HCT116 (cell line): ENCODE measurements around the gene MRPL1. TPM values are rescaled to one million over a fixed set of nuclear protein-coding genes. Genes with fewer than 3 reads are reported as not detected.

ENCODE experiments used
- ATAC-seq: fragments of 200-7000 bp; cut with Tn5 transposase; 2 replicates; pipeline ENCODE4 v1.9.1; 2020; ENCODE audit warnings: mild to moderate bottlenecking, moderate library complexity
- BruUV-seq: library from RNA; stranded (reverse); fragments of 400-500 nt; replicated peaks from 2 replicates; lab custom pipeline; 2021; lab: Mats Ljungman, UMichigan
- CTCF ChIA-PET: fragments of 300-600 bp; sonication (Branson Sonifier 250); formaldehyde crosslinking; loops from one replicate; lab custom pipeline; 2021; ENCODE audit warnings: antibody characterized with exemption; lab: Charles Lee
- POLR2A ChIA-PET: fragments of 300-600, 350-600 bp; sonication (Branson Sonifier 250); formaldehyde crosslinking; loops from one replicate; lab custom pipeline; 2021; ENCODE audit warnings: antibody characterized with exemption; lab: Charles Lee
- RAD21 ChIA-PET, 2 experiments: fragments of 300-600 bp; sonication (Branson Sonifier 250); formaldehyde crosslinking; loops; one replicate each; lab custom pipeline; 2023; ENCODE audit warnings: low total read pairs in 2 of 2; ENCODE audit not compliant: uncharacterized antibody in 2 of 2, unreplicated experiment in 2 of 2, low non-redundant PET in 1 of 2; lab: Charles Lee
- DNase-seq: peaks from one replicate; pipeline ENCODE4 v3.0.0-alpha.2; 2010; ENCODE audit warnings: low read depth, low spot score
- H2AFZ ChIP-seq: fragments of 200-600 bp; shearing (Covaris generic), sonication (generic); 2 replicates; pipeline ENCODE4 v1.6.1; 2017; ENCODE audit warnings: low read depth, mixed run types, mixed read lengths, antibody characterized with exemption, low read length; ENCODE audit not compliant: poor library complexity, severe bottlenecking
- H3K27ac ChIP-seq: 2 replicates; pipeline ENCODE4 v1.5.1; 2012; ENCODE audit warnings: low read depth, low read length
- H3K27me3 ChIP-seq: fragments of 200-600 bp; sonication (generic); 2 replicates; pipeline ENCODE4 v1.6.1; 2016; ENCODE audit warnings: mixed run types, low read length, mixed read lengths; ENCODE audit not compliant: insufficient read depth
- H3K36me3 ChIP-seq, 2 experiments: fragments of 200-500 bp in 1 of 2; fragments of 200-600 bp in 1 of 2; sonication (Bioruptor generic) in 1 of 2; sonication (generic) in 1 of 2; 2 replicates each; pipeline versions ENCODE4 v1.5.1 to v1.6.1; 2014 to 2016; ENCODE audit warnings: low read length in 2 of 2, inconsistent platforms in 1 of 2, mixed read lengths in 1 of 2, mixed run types in 1 of 2; ENCODE audit not compliant: insufficient read depth in 2 of 2, control insufficient read depth in 1 of 2
- H3K4me1 ChIP-seq, 2 experiments: fragments of 200-600 bp in 1 of 2; sonication (generic) in 1 of 2; 2 replicates each; pipeline versions ENCODE4 v1.5.1 to v1.6.1; 2012 to 2017; ENCODE audit warnings: low read length in 2 of 2, inconsistent platforms in 1 of 2, mild to moderate bottlenecking in 1 of 2, mixed read lengths in 1 of 2, mixed run types in 1 of 2, moderate library complexity in 1 of 2; ENCODE audit not compliant: insufficient read depth in 2 of 2, control insufficient read depth in 1 of 2
- H3K4me2 ChIP-seq: fragments of 200-600 bp; sonication (generic); 2 replicates; pipeline ENCODE4 v1.6.1; 2017; ENCODE audit warnings: mixed run types, low read length, mixed read lengths
- H3K4me3 ChIP-seq, 2 experiments: fragments of 200-600 bp in 1 of 2; sonication (generic) in 1 of 2; replicated peaks in 1 of 2; 2 replicates each; pipeline ENCODE4 v1.5.1; 2011 to 2016; ENCODE audit warnings: low read length in 2 of 2, control low read depth in 1 of 2, low read depth in 1 of 2, mild to moderate bottlenecking in 1 of 2, mixed read lengths in 1 of 2, mixed run types in 1 of 2
- H3K79me2 ChIP-seq: fragments of 200-600 bp; sonication (generic); 2 replicates; pipeline ENCODE4 v1.6.1; 2017; ENCODE audit warnings: mild to moderate bottlenecking, mixed run types, low read length, moderate library complexity, mixed read lengths; ENCODE audit not compliant: insufficient read depth
- H3K9ac ChIP-seq: fragments of 200-600 bp; sonication (generic); 2 replicates; pipeline ENCODE4 v1.6.1; 2016; ENCODE audit warnings: low read length, mixed read lengths
- H3K9me2 ChIP-seq: fragments of 200-600 bp; sonication (generic), shearing (Covaris generic); 2 replicates; pipeline ENCODE4 v1.6.1; 2017; ENCODE audit warnings: mixed run types, mild to moderate bottlenecking, moderate library complexity; ENCODE audit not compliant: insufficient read depth
- H3K9me3 ChIP-seq, 2 experiments: fragments of 200-500 bp in 1 of 2; fragments of 200-600 bp in 1 of 2; sonication (Bioruptor generic) in 1 of 2; sonication (generic) in 1 of 2; 2 replicates each; pipeline ENCODE4 v1.6.1; 2014 to 2017; ENCODE audit warnings: low read length in 2 of 2, mixed read lengths in 2 of 2, inconsistent platforms in 1 of 2, low read depth in 1 of 2, mild to moderate bottlenecking in 1 of 2, mixed run types in 1 of 2, moderate library complexity in 1 of 2; ENCODE audit not compliant: control insufficient read depth in 1 of 2, insufficient read depth in 1 of 2
- H4K20me1 ChIP-seq: fragments of 200-600 bp; sonication (generic), shearing (Covaris generic); 2 replicates; pipeline ENCODE4 v1.6.1; 2017; ENCODE audit warnings: mixed run types, mild to moderate bottlenecking, moderate library complexity; ENCODE audit not compliant: insufficient read depth
- ATF3 ChIP-seq: IDR thresholded peaks from 2 replicates; pipeline ENCODE4 v1.6.1; 2012
- CBX3 ChIP-seq: IDR thresholded peaks from 2 replicates; pipeline ENCODE4 v1.6.1; 2012; ENCODE audit warnings: low read depth
- CEBPB ChIP-seq: IDR thresholded peaks from 2 replicates; pipeline ENCODE4 v1.6.1; 2012; ENCODE audit warnings: low read depth
- EZH2 ChIP-seq: fragments of 200-600 bp; sonication (generic); IDR thresholded peaks from 2 replicates; pipeline ENCODE4 v1.6.1; 2017; ENCODE audit warnings: antibody characterized with exemption, mixed run types
- EZH2phosphoT487 ChIP-seq: fragments of 200-600 bp; IDR thresholded peaks from 2 replicates; pipeline ENCODE4 v1.6.1; 2018; ENCODE audit warnings: antibody characterized with exemption, borderline replicate concordance
- MAX ChIP-seq: IDR thresholded peaks from 2 replicates; pipeline ENCODE4 v1.6.1; 2012
- POLR2A ChIP-seq: IDR thresholded peaks from 2 replicates; pipeline ENCODE4 v1.7.0; 2011; ENCODE audit warnings: borderline replicate concordance; ENCODE audit not compliant: insufficient read depth, insufficient read length; ENCODE audit errors: extremely low read depth
- POLR2AphosphoS5 ChIP-seq: IDR thresholded peaks from 2 replicates; pipeline ENCODE4 v1.6.1; 2011; ENCODE audit warnings: mild to moderate bottlenecking, low read depth, low read length, moderate library complexity
- RAD21 ChIP-seq: IDR thresholded peaks from 2 replicates; pipeline ENCODE4 v1.6.1; 2012; ENCODE audit warnings: low read depth, mild to moderate bottlenecking
- REST ChIP-seq: IDR thresholded peaks from 2 replicates; pipeline ENCODE4 v1.6.1; 2012; ENCODE audit warnings: low read depth
- SIN3A ChIP-seq: IDR thresholded peaks from 2 replicates; pipeline ENCODE4 v1.6.1; 2012; ENCODE audit warnings: low read depth
- SRF ChIP-seq: IDR thresholded peaks from 2 replicates; pipeline ENCODE4 v1.6.1; 2012; ENCODE audit warnings: low read depth
- YY1 ChIP-seq: IDR thresholded peaks from 2 replicates; pipeline ENCODE4 v1.6.1; 2011; ENCODE audit warnings: low read length, low read depth, moderate library complexity, mild to moderate bottlenecking; ENCODE audit not compliant: insufficient replicate concordance; ENCODE audit errors: extremely low read depth
- ZNF274 ChIP-seq: fragments of 200-500 bp; sonication (Bioruptor generic); IDR thresholded peaks from 2 replicates; pipeline ENCODE4 v1.6.1; 2014; ENCODE audit warnings: mild to moderate bottlenecking, low read depth, low read length, inconsistent platforms
- intact Hi-C: fragments of 100-400 bp; cut with micrococcal nuclease; formaldehyde crosslinking; loops from 2 replicates; pipeline ENCODE4 v1.10.0; 2022
- total RNA-seq: library from RNA; stranded (reverse); gene quantifications from one replicate; pipeline ENCODE4 v1.2.1, GENCODE V29; 2021; ENCODE audit not compliant: unreplicated experiment

The MRPL1 gene
- total RNA-seq, 1 experiment from 2014 or later: 54.9 TPM

- POLR2A ChIA-PET: no interaction called here
- TF ChIP-seq ZNF274 (no peak), CBX3 (no peak), SRF (no peak)
- no TSS peak for BruUV-seq
- Histone ChIP-seq H3K27ac (no peak overlapping the region), H3K27me3 (no peaks in the 10 kb centered on the region), H3K9ac (no peak overlapping the region), H3K4me1 (no peaks in the 10 kb centered on the region), H3K36me3 (no peaks in the 10 kb centered on the region), H3K4me3 (no peak overlapping the region), H3K9me3 (no peaks in the 10 kb centered on the region), H2AFZ (no peak overlapping the region), H4K20me1 (no peaks in the 10 kb centered on the region), H3K4me2 (no peak overlapping the region), H3K79me2 (0 out of 2 replicates have a peak, but pooled peaks cover under 1% of the 10 kb centered on the region), H3K9me2 (no peaks in the 10 kb centered on the region)
- no peak for DNase-seq
- intact Hi-C loops: no loop called here
- CTCF ChIA-PET: no interaction called here
- ATAC-seq: no peak
- RAD21 ChIA-PET: no interaction called here
These were observed 48.0 kb downstream of the MRPL1 start for GRCh38 chr4:77910676-77911075.

- RAD21 ChIA-PET: no interaction called here
These were observed 48.5 kb downstream of the MRPL1 start for GRCh38 chr4:77911091-77911490.

More at GRCh38 chr4:77911091-77911490, 48.5 kb downstream of the MRPL1 start:
- Histone ChIP-seq H3K79me2 (0 out of 2 replicates have a peak, but pooled peaks cover 3% of the 10 kb centered on the region), H3K36me3 (no peaks in the 10 kb centered on the region), H3K4me2 (no peak overlapping the region), H3K9me3 (no peaks in the 10 kb centered on the region), H3K9me2 (no peaks in the 10 kb centered on the region), H3K4me1 (no peaks in the 10 kb centered on the region), H2AFZ (no peak overlapping the region), H3K4me3 (no peak overlapping the region)
- POLR2A ChIA-PET: no interaction called here
- ATAC-seq: no peak
- TF ChIP-seq REST (no peak), POLR2AphosphoS5 (no peak), YY1 (no peak), ATF3 (no peak), EZH2phosphoT487 (no peak), ZNF274 (no peak), RAD21 (no peak), EZH2 (no peak), POLR2A (no peak), SIN3A (no peak), CEBPB (no peak), MAX (no peak), CBX3 (no peak)
- TF ChIP-seq, all 23 proteins: peak for 0
- DNase-seq: no peak
- BruUV-seq: no TSS peak
- Histone ChIP-seq H3K27ac (no peak overlapping the region), H4K20me1 (no peaks in the 10 kb centered on the region), H3K9ac (no peak overlapping the region), H3K27me3 (no peaks in the 10 kb centered on the region)
- intact Hi-C loops: no loop called here
- CTCF ChIA-PET: no interaction called here
